ENCODE data around the gene COLQ.

GRCh38 chr3:15557511-15557946 is 36.0 kb upstream of the COLQ start:
- TF ChIP-seq POLR2AphosphoS5 (IDR thresholded peaks at IDR 0.05; ENCODE audit: borderline replicate concordance, low read depth, low read length): no peak
- TF ChIP-seq EZH2 (IDR thresholded peaks at IDR 0.05): no peak
